WERI-Rb-1 (cell line): Measurements from ENCODE around the gene ALG3.
A peak's percentile ranks its signal among the peaks of the same experiment; 100 is the strongest.

ENCODE experiments used
- DNase-seq: peaks from one replicate; pipeline ENCODE4 v3.0.0-alpha.2; 2020
- H3K27ac ChIP-seq: fragments of 250-450 bp; sonication (Bioruptor Pico); 2 replicates; pipeline ENCODE4 v1.5.1; 2020; ENCODE audit warnings: mild to moderate bottlenecking, moderate library complexity
- H3K27me3 ChIP-seq: fragments of 250-450 bp; sonication (Bioruptor Pico); 2 replicates; pipeline ENCODE4 v1.5.1; 2021; ENCODE audit warnings: mild to moderate bottlenecking, low read depth, moderate library complexity; ENCODE audit not compliant: insufficient read depth, severe bottlenecking
- H3K36me3 ChIP-seq: fragments of 250-450 bp; sonication (Bioruptor Pico); 2 replicates; pipeline ENCODE4 v1.5.1; 2020; ENCODE audit warnings: mild to moderate bottlenecking, moderate library complexity
- H3K4me3 ChIP-seq: 2 replicates; pipeline ENCODE4 v1.5.1; 2011; ENCODE audit warnings: low read depth, mild to moderate bottlenecking, control low read depth, low read length
- H3K9me3 ChIP-seq: fragments of 250-450 bp; sonication (Bioruptor Pico); 2 replicates; pipeline ENCODE4 v1.5.1; 2021; ENCODE audit warnings: mild to moderate bottlenecking, moderate library complexity; ENCODE audit not compliant: severe bottlenecking
- CTCF ChIP-seq: IDR thresholded peaks from 2 replicates; pipeline ENCODE4 v1.5.1; 2011; ENCODE audit warnings: low read depth, mild to moderate bottlenecking, control low read depth, inconsistent platforms, low read length

Gene ALG3

DNA sequence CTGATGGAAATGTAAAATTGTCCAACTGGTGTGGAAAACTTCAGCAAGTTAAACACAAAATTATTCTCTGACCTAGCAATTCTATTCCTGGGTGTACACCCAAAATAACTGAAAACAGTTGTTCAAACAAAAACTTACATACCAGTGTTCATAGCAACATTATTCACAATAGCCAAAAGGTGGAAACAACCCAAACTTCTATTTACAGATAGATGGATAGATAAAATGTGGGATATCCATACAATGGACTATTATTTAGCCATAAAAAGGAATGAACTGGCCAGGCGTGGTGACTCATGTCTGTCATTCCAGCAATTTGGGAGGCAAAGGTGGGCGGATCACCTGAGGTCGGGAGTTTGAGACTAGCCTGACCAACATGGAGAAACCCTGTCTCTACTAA is 26.2 kb downstream of the ALG3 start:
- Histone ChIP-seq H3K36me3 (no peaks in the 10 kb centered on the region), H3K27ac (no peak overlapping the region)
- no peak for TF ChIP-seq CTCF

DNA sequence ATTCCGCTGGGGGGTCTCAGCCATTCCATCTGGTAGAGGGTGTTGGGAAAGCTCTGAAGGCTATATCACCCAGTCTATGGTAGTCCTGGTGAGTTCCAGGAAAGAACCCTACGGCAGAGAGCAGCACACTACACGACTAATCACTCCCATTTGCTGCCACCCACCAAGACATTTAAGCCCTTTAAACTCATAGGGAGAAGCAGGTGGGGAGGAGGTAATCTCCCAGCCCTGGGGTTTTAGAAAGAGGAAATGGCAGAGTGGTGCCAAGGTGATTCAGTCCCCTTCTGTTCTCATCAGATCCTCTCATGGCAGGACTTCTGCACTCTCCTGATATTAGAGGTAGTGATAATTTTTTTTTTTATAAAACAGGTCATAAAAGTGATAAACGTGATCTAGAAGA is 29.9 kb downstream of the ALG3 start:
- no peaks in the 10 kb centered on the region for H3K36me3 ChIP-seq
- peak; percentile 59 for DNase-seq
- no peak for TF ChIP-seq CTCF
- H3K27me3 ChIP-seq = no peaks in the 10 kb centered on the region
- no peaks in the 10 kb centered on the region for H3K9me3 ChIP-seq
- no peak overlapping the region for H3K4me3 ChIP-seq
- H3K27ac ChIP-seq = no peak overlapping the region

More for the DNA sequence above, 26.2 kb downstream of the ALG3 start:
- no peaks in the 10 kb centered on the region for H3K27me3 ChIP-seq
- H3K9me3 ChIP-seq = no peaks in the 10 kb centered on the region
- DNase-seq = no peak
- H3K4me3 ChIP-seq = no peak overlapping the region

GRCh38 chr3:184211718-184212117 is 37.0 kb downstream of the ALG3 start:
- Histone ChIP-seq H3K27me3 (no peaks in the 10 kb centered on the region), H3K4me3 (no peak overlapping the region), H3K27ac (no peak overlapping the region), H3K9me3 (no peaks in the 10 kb centered on the region), H3K36me3 (no peaks in the 10 kb centered on the region)
- no peak for DNase-seq
- no peak for TF ChIP-seq CTCF

DNA sequence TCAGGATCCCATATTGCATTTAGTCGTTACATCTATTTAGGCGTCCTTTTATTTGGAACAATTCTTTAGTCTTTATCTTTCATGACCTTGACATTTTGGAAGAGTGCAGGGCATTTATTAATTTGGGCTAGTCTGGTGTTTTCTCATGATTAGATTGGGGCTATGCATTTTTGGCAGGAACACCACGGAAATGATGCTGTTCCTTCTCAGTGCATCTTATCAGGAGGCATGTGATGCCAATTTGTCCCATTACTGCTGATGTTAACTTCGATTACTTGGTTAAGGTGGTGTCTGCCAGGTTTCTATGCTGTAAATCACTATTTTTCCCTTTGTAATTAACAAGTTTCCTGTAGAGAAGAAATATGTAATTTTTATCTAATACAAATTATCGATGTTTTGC is 37.5 kb downstream of the ALG3 start:
- H3K27me3 ChIP-seq = no peaks in the 10 kb centered on the region
- DNase-seq = no peak
- no peak for TF ChIP-seq CTCF
- no peak overlapping the region for H3K27ac ChIP-seq
- H3K9me3 ChIP-seq = no peaks in the 10 kb centered on the region
- no peaks in the 10 kb centered on the region for H3K36me3 ChIP-seq
- H3K4me3 ChIP-seq = no peak overlapping the region

DNA sequence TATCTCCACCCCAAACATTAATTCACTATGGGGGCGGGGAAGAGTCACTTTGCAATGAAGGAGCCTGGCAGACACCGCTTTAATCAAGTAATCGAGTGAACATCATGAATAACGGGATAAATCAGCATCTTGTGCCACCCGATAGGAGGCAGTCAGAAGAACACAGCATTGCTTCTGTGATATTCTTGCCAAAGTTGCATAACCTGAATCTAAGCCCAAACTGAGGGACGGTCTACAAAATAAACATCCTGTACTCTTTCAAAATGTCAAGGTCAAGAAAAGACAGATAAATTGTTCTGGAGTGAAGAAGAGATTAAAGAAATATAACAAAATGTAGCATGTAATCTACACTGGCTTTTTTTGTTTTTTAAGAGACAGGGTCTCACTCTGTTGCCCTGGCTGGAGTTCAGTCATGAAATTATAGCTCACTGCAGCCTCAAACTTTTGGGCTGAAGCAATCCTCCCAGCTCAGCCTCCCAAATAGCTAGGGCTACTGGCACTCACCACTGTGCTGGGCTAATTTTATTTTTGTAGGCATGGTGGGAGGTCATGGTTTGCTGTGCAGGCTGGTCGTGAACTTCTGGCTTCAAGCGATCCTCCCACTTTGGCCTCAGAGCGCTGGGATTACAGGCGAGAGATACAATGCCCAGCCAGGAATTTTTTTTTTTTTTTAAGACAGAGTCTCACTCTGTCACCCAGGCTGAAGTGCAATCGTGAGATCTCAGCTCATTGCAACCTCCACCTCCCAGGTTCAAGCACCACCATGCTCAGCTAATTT is 39.4 kb downstream of the ALG3 start:
- no peak for TF ChIP-seq CTCF
- DNase-seq = no peak
- H3K4me3 ChIP-seq = no peak overlapping the region
- H3K27me3 ChIP-seq = no peaks in the 10 kb centered on the region
- no peak overlapping the region for H3K27ac ChIP-seq
- H3K36me3 ChIP-seq = no peaks in the 10 kb centered on the region
- H3K9me3 ChIP-seq = no peaks in the 10 kb centered on the region

GRCh38 chr3:184203526-184203925 is 45.2 kb downstream of the ALG3 start:
- H3K4me3 ChIP-seq = no peak overlapping the region
- H3K27me3 ChIP-seq = no peaks in the 10 kb centered on the region
- TF ChIP-seq CTCF = no peak
- DNase-seq = no peak
- H3K27ac ChIP-seq = no peak overlapping the region
- H3K9me3 ChIP-seq = no peaks in the 10 kb centered on the region
- H3K36me3 ChIP-seq = no peaks in the 10 kb centered on the region
